Hepatocyte (in vitro differentiated cells): Measurements from ENCODE around the gene NCAPG2.

ENCODE experiments used
- EZH2 ChIP-seq: fragments of 200-600 bp; sonication (generic); IDR thresholded peaks from 2 replicates; pipeline ENCODE4 v1.6.1; 2016; ENCODE audit warnings: antibody characterized with exemption, mild to moderate bottlenecking, borderline replicate concordance
- EZH2phosphoT487 ChIP-seq: fragments of 200-600 bp; sonication (generic); IDR thresholded peaks from one replicate; pipeline ENCODE4 v1.6.1; 2018; ENCODE audit warnings: antibody characterized with exemption, mild to moderate bottlenecking, low read depth, moderate library complexity; ENCODE audit not compliant: unreplicated experiment, severe bottlenecking

- TF ChIP-seq EZH2phosphoT487 = no peak
- no peak for TF ChIP-seq EZH2
These were observed 91.1 kb downstream of the NCAPG2 start for GRCh38 chr7:158613481-158613880.
